HEK293T (cell line): Measurements from ENCODE around the gene CSF2.

Experiments
- CTCF ChIA-PET: fragments of 350-600 bp; formaldehyde crosslinking; extraction: SDS; loops from one replicate; lab custom pipeline; 2021; ENCODE audit warnings: antibody characterized with exemption, inconsistent platforms; lab: Yijun Ruan, JAX
- POLR2A ChIA-PET: fragments of 350-600 bp; formaldehyde crosslinking; extraction: SDS; loops from one replicate; lab custom pipeline; 2020; ENCODE audit warnings: antibody characterized with exemption, inconsistent platforms; lab: Yijun Ruan, JAX
- DNase-seq: peaks from one replicate; pipeline ENCODE4 v3.0.0; 2012; ENCODE audit warnings: mixed read lengths; ENCODE audit errors: extremely low spot score
- ARNT ChIP-seq: fragments of 450-650 bp; IDR thresholded peaks from 2 replicates; pipeline ENCODE4 v1.6.1; 2017; ENCODE audit warnings: mild to moderate bottlenecking
- BHLHE40 ChIP-seq: fragments of 450-650 bp; IDR thresholded peaks from 2 replicates; pipeline ENCODE4 v1.6.1; 2016; ENCODE audit warnings: mild to moderate bottlenecking, moderate library complexity, borderline replicate concordance
- CTBP1 ChIP-seq: fragments of 450-650 bp; IDR thresholded peaks from 2 replicates; pipeline ENCODE4 v1.6.1; 2016; ENCODE audit warnings: borderline replicate concordance
- ELF4 ChIP-seq: fragments of 450-650 bp; IDR thresholded peaks from 2 replicates; pipeline ENCODE4 v1.6.1; 2017; ENCODE audit warnings: antibody characterized with exemption
- FOXA1 ChIP-seq: fragments of 450-650 bp; IDR thresholded peaks from 2 replicates; pipeline ENCODE4 v1.6.1; 2016; ENCODE audit warnings: mild to moderate bottlenecking
- FOXK2 ChIP-seq: fragments of 450-650 bp; IDR thresholded peaks from 2 replicates; pipeline ENCODE4 v1.6.1; 2016; ENCODE audit warnings: mild to moderate bottlenecking
- FOXM1 ChIP-seq: fragments of 450-650 bp; IDR thresholded peaks from 2 replicates; pipeline ENCODE4 v1.6.1; 2017; ENCODE audit warnings: mild to moderate bottlenecking, borderline replicate concordance
- HDGF ChIP-seq: fragments of 450-650 bp; IDR thresholded peaks from 2 replicates; pipeline ENCODE4 v1.6.1; 2017; ENCODE audit warnings: antibody characterized with exemption, borderline replicate concordance
- L3MBTL2 ChIP-seq: fragments of 450-650 bp; conservative IDR thresholded peaks from 2 replicates; pipeline ENCODE4 v1.6.1; 2016; ENCODE audit warnings: mild to moderate bottlenecking
- LEF1 ChIP-seq: fragments of 450-650 bp; IDR thresholded peaks from 2 replicates; pipeline ENCODE4 v1.6.1; 2017; ENCODE audit warnings: mild to moderate bottlenecking, borderline replicate concordance
- NFRKB ChIP-seq: fragments of 450-650 bp; IDR thresholded peaks from 2 replicates; pipeline ENCODE4 v1.6.1; 2016; ENCODE audit warnings: mild to moderate bottlenecking, moderate library complexity
- PKNOX1 ChIP-seq: fragments of 450-650 bp; IDR thresholded peaks from 2 replicates; pipeline ENCODE4 v1.6.1; 2016
- SP1 ChIP-seq: fragments of 450-650 bp; IDR thresholded peaks from 2 replicates; pipeline ENCODE4 v1.6.1; 2017
- SUZ12 ChIP-seq: fragments of 450-650 bp; IDR thresholded peaks from 2 replicates; pipeline ENCODE4 v1.6.1; 2016; ENCODE audit warnings: mild to moderate bottlenecking
- TARDBP ChIP-seq: fragments of 450-650 bp; IDR thresholded peaks from 2 replicates; pipeline ENCODE4 v1.6.1; 2016
- ZNF384 ChIP-seq: fragments of 450-650 bp; IDR thresholded peaks from 2 replicates; pipeline ENCODE4 v1.6.1; 2016

CSF2 gene

GRCh38 chr5:132087176-132087575 lies 13.6 kb downstream of the CSF2 start:
- POLR2A ChIA-PET, result no interaction called here
- CTCF ChIA-PET, result interaction anchor here (1.6 kb wide), 1 partner anchor 24 kb away, joined by 4 read pairs; no protein-coding TSS in a partner anchor
- TF ChIP-seq FOXK2, result no peak
- TF ChIP-seq FOXA1, result no peak
- no peak for TF ChIP-seq NFRKB
- TF ChIP-seq ELF4, result no peak
- no peak for TF ChIP-seq LEF1
- no peak for TF ChIP-seq SUZ12
- no peak for TF ChIP-seq SP1
- TF ChIP-seq FOXM1, result no peak
- TF ChIP-seq BHLHE40, result no peak
- no peak for DNase-seq

- CTCF ChIA-PET, result no interaction called here
Observed at GRCh38 chr5:132087661-132088060, 14.1 kb downstream of the CSF2 start.

GRCh38 chr5:132089363-132089762 lies 15.8 kb downstream of the CSF2 start:
- ChIA-PET POLR2A (no interaction called here), CTCF (no interaction called here)
- no peak for TF ChIP-seq FOXK2
- TF ChIP-seq BHLHE40, result no peak
- no peak for TF ChIP-seq CTBP1
- no peak for TF ChIP-seq SP1
- TF ChIP-seq L3MBTL2, result no peak
- TF ChIP-seq ELF4, result no peak
- no peak for TF ChIP-seq TARDBP
- no peak for TF ChIP-seq NFRKB
- no peak for DNase-seq

More at GRCh38 chr5:132087661-132088060, 14.1 kb downstream of the CSF2 start:
- no peak for DNase-seq
- POLR2A ChIA-PET, result no interaction called here
- TF ChIP-seq TARDBP (no peak), L3MBTL2 (no peak), LEF1 (no peak)

- CTCF ChIA-PET, result no interaction called here
- DNase-seq, result no peak
- TF ChIP-seq CTBP1 (no peak), HDGF (no peak), ARNT (no peak)
- POLR2A ChIA-PET, result no interaction called here
Observed at GRCh38 chr5:132090107-132090506, 16.5 kb downstream of the CSF2 start.

GRCh38 chr5:132093271-132093670 lies 19.7 kb downstream of the CSF2 start:
- no peak for DNase-seq
- TF ChIP-seq BHLHE40, result no peak
- TF ChIP-seq NFRKB, result no peak
- no peak for TF ChIP-seq ELF4
- no peak for TF ChIP-seq LEF1
- no peak for TF ChIP-seq L3MBTL2
- no peak for TF ChIP-seq FOXA1
- no peak for TF ChIP-seq HDGF
- TF ChIP-seq SUZ12, result no peak
- TF ChIP-seq SP1, result no peak
- no peak for TF ChIP-seq PKNOX1
- TF ChIP-seq ARNT, result no peak
- no peak for TF ChIP-seq TARDBP
- ChIA-PET POLR2A (no interaction called here), CTCF (interaction anchor here (0.5 to 0.8 kb wide), 3 partner anchors 10 to 145 kb away, joined by 3 to 5 read pairs (median 3); no protein-coding TSS in a partner anchor)

- DNase-seq, result no peak
- ChIA-PET CTCF (no interaction called here), POLR2A (no interaction called here)
- TF ChIP-seq SP1, result no peak
- no peak for TF ChIP-seq BHLHE40
- TF ChIP-seq ELF4, result no peak
- no peak for TF ChIP-seq FOXA1
- no peak for TF ChIP-seq FOXK2
- TF ChIP-seq HDGF, result no peak
- TF ChIP-seq FOXM1, result no peak
Observed at GRCh38 chr5:132094393-132095076, 20.9 kb downstream of the CSF2 start.

GRCh38 chr5:132095077-132095410 lies 21.5 kb downstream of the CSF2 start:
- ChIA-PET CTCF (no interaction called here), POLR2A (no interaction called here)
- TF ChIP-seq NFRKB (no peak), PKNOX1 (no peak), HDGF (no peak), FOXM1 (no peak), L3MBTL2 (no peak), ELF4 (no peak), LEF1 (no peak), CTBP1 (no peak), SP1 (no peak), BHLHE40 (no peak), ARNT (no peak)
- DNase-seq, result no peak

- CTCF ChIA-PET, result no interaction called here
- no peak for TF ChIP-seq BHLHE40
- no peak for TF ChIP-seq HDGF
- no peak for TF ChIP-seq FOXA1
- TF ChIP-seq FOXM1, result no peak
- TF ChIP-seq NFRKB, result no peak
- no peak for TF ChIP-seq L3MBTL2
- TF ChIP-seq ELF4, result no peak
- no peak for TF ChIP-seq ARNT
- no peak for TF ChIP-seq CTBP1
- no peak for TF ChIP-seq FOXK2
- no peak for TF ChIP-seq LEF1
- TF ChIP-seq PKNOX1, result no peak
- no peak for TF ChIP-seq SP1
- TF ChIP-seq SUZ12, result no peak
- TF ChIP-seq ZNF384, result no peak
- POLR2A ChIA-PET, result no interaction called here
- DNase-seq, result no peak
Observed at GRCh38 chr5:132095424-132095972, 21.9 kb downstream of the CSF2 start.
